HG03439 (cell line): Measurements from ENCODE around the gene ZCCHC8.
"Not testable (repeated sequence)": the region's sequence is repeated elsewhere in the genome, so short reads cannot be mapped to it uniquely, and the experiment has no call there.

Source experiments
- ATAC-seq: cut with Tn5 transposase; IDR thresholded peaks from one replicate; pipeline ENCODE4 v1.9.1; 2021; ENCODE audit warnings: mild to moderate bottlenecking, moderate library complexity; ENCODE audit not compliant: unreplicated experiment

Gene ZCCHC8

GRCh38 chr12:122435186-122435585 lies 65.5 kb downstream of the ZCCHC8 start:
- no peak for ATAC-seq

- not testable (repeated sequence) for ATAC-seq
Measured at GRCh38 chr12:122429043-122429442, 71.7 kb downstream of the ZCCHC8 start.

- ATAC-seq = no peak
Measured at GRCh38 chr12:122427403-122427802, 73.3 kb downstream of the ZCCHC8 start.

GRCh38 chr12:122423258-122424165 lies 77.2 kb downstream of the ZCCHC8 start:
- no peak for ATAC-seq

GRCh38 chr12:122422730-122423257 lies 77.9 kb downstream of the ZCCHC8 start:
- ATAC-seq = no peak

DNA sequence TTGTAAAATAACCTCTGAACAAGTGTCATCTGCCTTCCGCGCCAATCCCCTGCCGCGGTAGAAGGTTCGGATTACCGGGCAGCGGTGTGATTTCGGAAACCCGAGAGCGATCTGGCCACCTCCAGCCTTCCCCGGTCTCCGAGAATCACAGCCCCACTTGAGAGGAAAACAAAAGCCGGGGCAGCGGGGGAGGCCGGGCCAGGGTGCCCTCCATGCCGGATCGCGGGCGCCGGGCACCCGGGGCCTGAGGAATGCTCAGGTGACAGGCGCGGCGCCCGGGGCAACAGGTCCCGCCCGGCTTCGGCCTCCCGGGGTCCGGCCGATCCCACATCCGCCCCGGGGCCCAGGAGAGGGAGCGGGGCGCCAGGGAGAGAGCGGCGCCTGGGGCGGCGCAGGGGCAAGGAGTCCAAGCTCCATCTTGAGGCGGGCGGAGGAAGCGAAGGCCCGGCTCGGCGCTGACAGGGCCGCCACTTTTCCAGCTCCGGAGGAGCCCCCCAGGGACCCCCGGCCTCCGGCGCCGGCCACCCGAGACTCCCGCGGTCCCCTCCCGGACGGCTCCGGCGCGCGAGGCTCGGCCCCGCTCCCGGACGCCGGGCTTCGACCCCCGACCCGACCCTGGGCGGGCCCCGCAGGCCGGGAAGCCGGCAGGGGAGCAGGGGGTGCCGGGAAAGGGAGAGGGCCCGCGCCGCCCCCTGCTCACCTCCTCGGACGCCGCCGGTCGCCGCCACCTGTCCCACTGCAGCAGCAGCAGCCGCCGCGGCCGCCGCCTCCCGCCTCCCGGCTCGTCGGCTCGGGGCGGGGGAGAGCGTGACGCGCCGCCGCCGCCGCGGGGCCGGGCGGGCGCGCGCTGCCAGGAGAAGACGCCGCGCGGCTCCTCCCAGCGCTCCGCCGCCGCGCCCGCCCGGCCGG lies 78.7 kb downstream of the ZCCHC8 start, which contains the start of gene CLIP1:
Gene CLIP1 (minus strand): TSS at position 849 of the 909 bp plus-strand sequence. CDS start 42,217 bp downstream, outside the sequence.
- ATAC-seq = peak; percentile 55
